ENCODE data around the gene MLH3. TPM values are rescaled to one million over a fixed set of nuclear protein-coding genes. Genes with fewer than 3 reads are reported as not detected.

MLH3 gene
- total and polyA plus RNA-seq, 2 of the 13 experiments (the other 11 are each of a cell fraction or from before 2014, with no cell fraction given) = 14.4 to 24.8 TPM

- TF ChIP-seq MYNN (CRISPR knock-in tag; IDR thresholded peaks at IDR 0.05; ENCODE audit: low read depth) = no peak
- peak; percentile 71; the same call in 1 of the 2 replicates for TF ChIP-seq KDM5A (IDR thresholded peaks at IDR 0.05; ENCODE audit: borderline replicate concordance, low read length)
- TF ChIP-seq, protein P1, sequence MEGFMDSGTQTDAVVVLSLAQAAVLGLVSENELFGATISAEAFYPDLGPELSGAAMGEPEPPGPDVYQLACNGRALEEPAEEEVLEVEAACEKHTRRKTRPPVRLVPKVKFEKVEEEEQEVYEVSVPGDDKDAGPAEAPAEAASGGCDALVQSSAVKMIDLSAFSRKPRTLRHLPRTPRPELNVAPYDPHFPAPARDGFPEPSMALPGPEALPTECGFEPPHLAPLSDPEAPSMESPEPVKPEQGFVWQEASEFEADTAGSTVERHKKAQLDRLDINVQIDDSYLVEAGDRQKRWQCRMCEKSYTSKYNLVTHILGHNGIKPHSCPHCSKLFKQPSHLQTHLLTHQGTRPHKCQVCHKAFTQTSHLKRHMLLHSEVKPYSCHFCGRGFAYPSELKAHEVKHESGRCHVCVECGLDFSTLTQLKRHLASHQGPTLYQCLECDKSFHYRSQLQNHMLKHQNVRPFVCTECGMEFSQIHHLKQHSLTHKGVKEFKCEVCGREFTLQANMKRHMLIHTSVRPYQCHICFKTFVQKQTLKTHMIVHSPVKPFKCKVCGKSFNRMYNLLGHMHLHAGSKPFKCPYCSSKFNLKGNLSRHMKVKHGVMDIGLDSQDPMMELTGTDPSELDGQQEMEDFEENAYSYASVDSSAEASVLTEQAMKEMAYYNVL (CRISPR knock-in tag; IDR thresholded peaks at IDR 0.05; ENCODE audit: borderline replicate concordance) = no peak
- TF ChIP-seq, protein P2, sequence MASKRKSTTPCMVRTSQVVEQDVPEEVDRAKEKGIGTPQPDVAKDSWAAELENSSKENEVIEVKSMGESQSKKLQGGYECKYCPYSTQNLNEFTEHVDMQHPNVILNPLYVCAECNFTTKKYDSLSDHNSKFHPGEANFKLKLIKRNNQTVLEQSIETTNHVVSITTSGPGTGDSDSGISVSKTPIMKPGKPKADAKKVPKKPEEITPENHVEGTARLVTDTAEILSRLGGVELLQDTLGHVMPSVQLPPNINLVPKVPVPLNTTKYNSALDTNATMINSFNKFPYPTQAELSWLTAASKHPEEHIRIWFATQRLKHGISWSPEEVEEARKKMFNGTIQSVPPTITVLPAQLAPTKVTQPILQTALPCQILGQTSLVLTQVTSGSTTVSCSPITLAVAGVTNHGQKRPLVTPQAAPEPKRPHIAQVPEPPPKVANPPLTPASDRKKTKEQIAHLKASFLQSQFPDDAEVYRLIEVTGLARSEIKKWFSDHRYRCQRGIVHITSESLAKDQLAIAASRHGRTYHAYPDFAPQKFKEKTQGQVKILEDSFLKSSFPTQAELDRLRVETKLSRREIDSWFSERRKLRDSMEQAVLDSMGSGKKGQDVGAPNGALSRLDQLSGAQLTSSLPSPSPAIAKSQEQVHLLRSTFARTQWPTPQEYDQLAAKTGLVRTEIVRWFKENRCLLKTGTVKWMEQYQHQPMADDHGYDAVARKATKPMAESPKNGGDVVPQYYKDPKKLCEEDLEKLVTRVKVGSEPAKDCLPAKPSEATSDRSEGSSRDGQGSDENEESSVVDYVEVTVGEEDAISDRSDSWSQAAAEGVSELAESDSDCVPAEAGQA (IDR thresholded peaks at IDR 0.05; ENCODE audit: low read depth) = no peak
- TF ChIP-seq, protein P2 (CRISPR knock-in tag; IDR thresholded peaks at IDR 0.05; ENCODE audit: borderline replicate concordance) = peak; percentile 59; the same call in 1 of the 2 replicates
- 0 out of 2 replicates have a peak, but pooled peaks have one; percentile 39 for TF ChIP-seq MYPOP (CRISPR knock-in tag; IDR thresholded peaks at IDR 0.05)
- no peak for TF ChIP-seq HDAC6 (IDR thresholded peaks at IDR 0.05; ENCODE audit: low read depth, low read length)
- TF ChIP-seq GRHL1 (CRISPR knock-in tag; conservative IDR thresholded peaks at IDR 0.05) = no peak
- 0 out of 2 replicates have a peak, but pooled peaks have one; percentile 71 for TF ChIP-seq U2AF2 (IDR thresholded peaks at IDR 0.05; ENCODE audit: low read depth, low read length)
- TF ChIP-seq RBM39 (IDR thresholded peaks at IDR 0.05; ENCODE audit: low read depth, low read length, poor library complexity, severe bottlenecking) = no peak
- no peak for TF ChIP-seq SKIL (CRISPR knock-in tag; IDR thresholded peaks at IDR 0.05; ENCODE audit: borderline replicate concordance)
- TF ChIP-seq PCBP2 (optimal IDR thresholded peaks at IDR 0.05; ENCODE audit: low read depth, low read length, poor library complexity, severe bottlenecking) = no peak
- no peak for TF ChIP-seq TBP (CRISPR knock-in tag; IDR thresholded peaks at IDR 0.05)
- no peak for TF ChIP-seq NR1H2 (CRISPR knock-in tag; IDR thresholded peaks at IDR 0.05; ENCODE audit: borderline replicate concordance, low read depth)
Measured at GRCh38 chr14:75050852-75051555, at the start of gene MLH3 (continued).

Data from HepG2 (cell line).